Thyroid gland (tissue), 4 donors: ENCODE measurements around the gene C11orf52. TPM values are rescaled to one million over a fixed set of nuclear protein-coding genes. Genes with fewer than 3 reads are reported as not detected.

Source experiments
- DNase-seq, 2 donors: peaks; one replicate each; pipeline ENCODE4 v3.0.0-alpha.2; 2019
- H3K27ac ChIP-seq, 3 donors: fragments of 200-600 bp; sonication (generic); 1 replicate in 2 of 3; 2 replicates in 1 of 3; pipeline ENCODE4 v1.5.1; 2016 to 2019; ENCODE audit warnings: mild to moderate bottlenecking in 1 of 3, moderate library complexity in 1 of 3
- H3K27me3 ChIP-seq: fragments of 200-600 bp; sonication (generic); one replicate; pipeline ENCODE4 v1.5.1; 2019
- H3K36me3 ChIP-seq, 2 donors: fragments of 200-600 bp; sonication (generic); one replicate each; pipeline ENCODE4 v1.5.1; 2016 to 2019
- H3K4me1 ChIP-seq, 2 donors: fragments of 200-600 bp; sonication (generic); one replicate each; pipeline ENCODE4 v1.5.1; 2017 to 2019
- H3K4me3 ChIP-seq, 3 donors: fragments of 200-600 bp; sonication (generic); replicated peaks in 1 of 3; 1 replicate in 2 of 3; 2 replicates in 1 of 3; pipeline ENCODE4 v1.5.1; 2016; ENCODE audit warnings: mild to moderate bottlenecking in 1 of 3
- H3K9me3 ChIP-seq: fragments of 200-600 bp; sonication (generic); one replicate; pipeline ENCODE4 v1.5.1; 2017
- POLR2A ChIP-seq, 2 donors: fragments of 450-650 bp; IDR thresholded peaks; one replicate each; pipeline ENCODE4 v1.6.1; 2017; ENCODE audit warnings: antibody characterized with exemption in 2 of 2, mild to moderate bottlenecking in 2 of 2, moderate library complexity in 1 of 2
- WGBS, 2 donors: methylation state at CpG; one replicate each; pipeline ENCODE4 v1.1.5; 2017; 5-methylcytosine and 5-hydroxymethylcytosine counted together
- intact Hi-C: fragments of 100-400 bp; cut with DNase I; formaldehyde crosslinking; loops from one replicate; pipeline ENCODE4 v1.15.1; 2023
- total RNA-seq, 4 donors: library from RNA; depleted of rRNA; stranded (reverse); fragments of >200 nt; gene quantifications; one replicate each; pipeline ENCODE4 v1.2.3, GENCODE V29; 2016
- TF ChIP-seq, protein P1 (sequence below), 6 experiments: fragments of 200-600 bp in 3 of 6; fragments of 450-650 bp in 3 of 6; sonication (generic) in 3 of 6; IDR thresholded peaks; one replicate each; pipeline ENCODE4 v1.5.1; 2016 to 2019; ENCODE audit warnings: antibody characterized with exemption in 6 of 6, mild to moderate bottlenecking in 2 of 6, inconsistent platforms in 1 of 6, moderate library complexity in 1 of 6

Gene C11orf52
- total RNA-seq, 4 donors from 2014 or later: 21.7 to 33.4 (median 24.9) TPM

DNA sequence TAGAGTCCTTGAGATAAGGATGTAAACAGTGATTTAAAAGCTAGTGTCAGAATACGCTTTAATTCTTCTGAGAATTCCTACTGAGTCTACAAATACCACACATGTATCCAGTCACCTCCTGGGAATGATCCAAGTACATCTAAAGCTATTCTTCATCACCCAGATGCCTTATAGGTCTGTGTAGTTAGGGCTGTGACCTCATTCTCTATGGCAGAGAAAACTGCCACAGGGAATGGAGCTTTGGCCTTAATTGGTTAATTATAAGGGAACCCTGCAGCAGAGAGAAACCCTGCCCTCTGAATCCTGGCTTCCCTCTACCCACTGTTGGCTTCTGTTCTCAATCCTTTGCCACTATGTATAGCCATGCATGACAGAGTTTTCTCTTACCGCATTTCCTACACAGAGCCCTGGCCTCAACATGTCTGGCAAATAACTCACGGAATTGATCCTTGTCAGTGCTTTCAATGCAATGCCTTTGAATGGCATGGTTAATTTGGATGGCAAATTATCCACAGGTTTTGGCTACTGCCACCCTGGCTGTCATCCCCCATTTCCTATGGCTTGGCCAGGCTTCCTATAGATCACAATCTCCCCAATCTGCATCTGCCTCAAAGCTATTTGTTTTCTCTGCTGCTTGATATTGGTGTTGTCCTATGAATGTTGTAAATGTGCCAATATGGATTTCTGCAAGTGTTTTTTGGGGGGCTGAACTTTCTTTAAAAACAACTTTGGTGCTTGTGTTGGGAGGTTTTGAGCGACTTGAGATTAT is 21.3 kb downstream of the C11orf52 start:
- DNase-seq: no peak
- H3K27ac ChIP-seq: peak overlapping the region in 1 of 3 donors; percentile 91
- peaks cover 30 to 47% of the 10 kb centered on the region in 2 donors for H3K4me1 ChIP-seq
- intact Hi-C loops: loop anchor here (5.0 kb wide), 1 partner anchor 37 kb away; no protein-coding TSS in a partner anchor
- no peaks in the 10 kb centered on the region for H3K36me3 ChIP-seq
- no peak overlapping the region for H3K4me3 ChIP-seq
- TF ChIP-seq POLR2A (IDR thresholded peaks at IDR 0.05): no peak
- TF ChIP-seq, protein P1, sequence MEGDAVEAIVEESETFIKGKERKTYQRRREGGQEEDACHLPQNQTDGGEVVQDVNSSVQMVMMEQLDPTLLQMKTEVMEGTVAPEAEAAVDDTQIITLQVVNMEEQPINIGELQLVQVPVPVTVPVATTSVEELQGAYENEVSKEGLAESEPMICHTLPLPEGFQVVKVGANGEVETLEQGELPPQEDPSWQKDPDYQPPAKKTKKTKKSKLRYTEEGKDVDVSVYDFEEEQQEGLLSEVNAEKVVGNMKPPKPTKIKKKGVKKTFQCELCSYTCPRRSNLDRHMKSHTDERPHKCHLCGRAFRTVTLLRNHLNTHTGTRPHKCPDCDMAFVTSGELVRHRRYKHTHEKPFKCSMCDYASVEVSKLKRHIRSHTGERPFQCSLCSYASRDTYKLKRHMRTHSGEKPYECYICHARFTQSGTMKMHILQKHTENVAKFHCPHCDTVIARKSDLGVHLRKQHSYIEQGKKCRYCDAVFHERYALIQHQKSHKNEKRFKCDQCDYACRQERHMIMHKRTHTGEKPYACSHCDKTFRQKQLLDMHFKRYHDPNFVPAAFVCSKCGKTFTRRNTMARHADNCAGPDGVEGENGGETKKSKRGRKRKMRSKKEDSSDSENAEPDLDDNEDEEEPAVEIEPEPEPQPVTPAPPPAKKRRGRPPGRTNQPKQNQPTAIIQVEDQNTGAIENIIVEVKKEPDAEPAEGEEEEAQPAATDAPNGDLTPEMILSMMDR (IDR thresholded peaks at IDR 0.05): no peak
- H3K9me3 ChIP-seq: no peaks in the 10 kb centered on the region
- H3K27me3 ChIP-seq: no peaks in the 10 kb centered on the region
- WGBS, 2 donors: 81 to 85% methylated on average over 4 of the region's 4 CpGs

DNA sequence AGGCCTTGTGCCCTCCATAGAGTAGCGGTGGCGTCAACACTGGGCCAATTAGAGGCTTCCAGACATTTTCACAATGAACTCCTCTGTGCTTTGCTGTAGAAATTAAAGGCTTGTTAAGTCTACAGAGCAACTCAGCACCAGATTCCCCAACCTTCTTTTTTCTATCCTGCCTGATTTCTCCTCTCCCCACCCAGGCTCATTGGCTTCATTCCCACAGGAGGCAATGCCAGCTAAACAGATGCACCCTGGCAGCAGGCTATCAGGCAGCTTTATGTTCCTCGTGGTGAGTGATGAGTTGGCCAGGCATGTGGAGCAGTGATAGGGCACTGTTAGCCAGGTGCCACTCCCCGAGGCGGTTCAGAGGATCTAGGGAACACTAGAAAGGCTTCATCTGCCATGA is 23.2 kb downstream of the C11orf52 start:
- Histone ChIP-seq H3K27ac (peak overlapping the region in 1 of 3 donors; percentile 29), H3K27me3 (no peaks in the 10 kb centered on the region), H3K9me3 (no peaks in the 10 kb centered on the region), H3K4me1 (peaks cover 23 to 50% of the 10 kb centered on the region in 2 donors), H3K4me3 (no peak overlapping the region), H3K36me3 (no peaks in the 10 kb centered on the region)
- no peak for DNase-seq
- 84 to 93% methylated on average over 5 of the region's 5 CpGs for WGBS, 2 donors
- intact Hi-C loops: no loop called here
- no peak for TF ChIP-seq POLR2A (IDR thresholded peaks at IDR 0.05)
- TF ChIP-seq, protein P1 (IDR thresholded peaks at IDR 0.05): no peak

DNA sequence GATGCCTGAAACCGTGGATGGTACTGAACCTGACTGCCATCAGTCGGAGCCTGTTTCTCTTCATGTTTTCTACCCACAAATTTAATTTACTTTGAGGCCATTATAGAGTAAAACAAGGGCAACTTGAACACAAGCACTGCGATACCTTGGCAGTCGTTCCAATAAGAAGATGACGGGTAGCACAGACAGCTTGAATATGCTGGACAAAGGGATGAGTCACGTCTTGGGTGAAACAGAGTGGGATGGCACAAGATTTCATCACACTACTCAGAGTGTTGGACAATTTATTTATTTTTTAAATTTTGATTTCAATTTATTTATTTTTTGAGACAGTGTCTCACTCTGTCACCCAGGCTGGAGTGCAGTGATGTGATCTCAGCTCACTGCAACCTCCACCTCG is 24.1 kb downstream of the C11orf52 start:
- Histone ChIP-seq H3K4me3 (no peak overlapping the region), H3K36me3 (no peaks in the 10 kb centered on the region), H3K27ac (no peak overlapping the region), H3K4me1 (peaks cover 23 to 50% of the 10 kb centered on the region in 2 donors), H3K27me3 (no peaks in the 10 kb centered on the region), H3K9me3 (no peaks in the 10 kb centered on the region)
- WGBS, 2 donors: 88 to 95% methylated on average over 7 of the region's 7 CpGs
- TF ChIP-seq POLR2A (IDR thresholded peaks at IDR 0.05): no peak
- TF ChIP-seq, protein P1 (IDR thresholded peaks at IDR 0.05): no peak
- intact Hi-C loops: no loop called here
- DNase-seq: no peak

DNA sequence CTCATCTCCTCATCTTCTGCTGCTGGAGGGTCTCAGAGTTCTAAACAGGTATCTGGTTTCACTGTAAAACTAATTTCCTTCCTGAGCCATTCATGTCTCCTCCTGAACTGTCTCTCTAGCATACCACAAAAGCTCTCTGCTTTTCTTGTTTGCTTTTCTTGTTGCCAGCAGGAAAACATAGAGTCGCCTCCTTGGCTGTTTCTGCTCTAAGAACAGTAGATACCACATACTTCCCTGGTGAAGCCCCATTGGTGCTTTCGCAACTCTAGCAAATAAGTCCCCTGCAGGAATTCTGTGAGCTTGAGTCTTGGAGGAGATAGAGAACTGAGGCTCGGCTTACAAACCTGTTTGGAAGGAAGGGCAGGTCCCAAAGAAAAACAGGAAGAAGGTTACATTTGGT is 25.4 kb downstream of the C11orf52 start:
- 46 to 52% methylated on average over 3 of the region's 3 CpGs for WGBS, 2 donors
- Histone ChIP-seq H3K4me3 (no peak overlapping the region), H3K27me3 (no peaks in the 10 kb centered on the region), H3K4me1 (peaks cover 23 to 37% of the 10 kb centered on the region in 2 donors), H3K27ac (peak overlapping the region; percentile 48 to 91 (median 80)), H3K36me3 (no peaks in the 10 kb centered on the region), H3K9me3 (no peaks in the 10 kb centered on the region)
- intact Hi-C loops: no loop called here
- no peak for DNase-seq
- TF ChIP-seq, protein P1 (IDR thresholded peaks at IDR 0.05): no peak
- TF ChIP-seq POLR2A (IDR thresholded peaks at IDR 0.05): no peak

DNA sequence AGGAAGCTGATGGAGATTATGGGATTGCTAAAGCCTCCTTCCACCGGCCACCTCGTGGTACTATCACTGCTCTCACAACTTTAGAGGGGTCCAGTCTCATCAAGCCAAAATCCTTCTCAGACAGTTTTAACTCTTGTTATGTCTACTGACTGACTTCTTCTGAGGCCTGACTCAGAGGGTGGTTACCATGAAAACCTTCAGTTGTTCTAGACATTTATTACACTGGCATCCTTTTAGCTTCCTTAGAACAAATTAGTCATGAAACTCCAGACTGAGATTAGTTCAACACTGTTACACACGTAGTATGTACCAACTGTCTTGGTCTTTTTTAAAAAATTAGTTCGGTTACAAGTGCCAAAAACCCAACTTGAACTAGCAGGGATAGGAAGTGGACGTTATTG is 25.9 kb downstream of the C11orf52 start:
- H3K27me3 ChIP-seq: no peaks in the 10 kb centered on the region
- intact Hi-C loops: no loop called here

More for the DNA sequence above, 25.9 kb downstream of the C11orf52 start:
- TF ChIP-seq, protein P1 (IDR thresholded peaks at IDR 0.05): no peak
- TF ChIP-seq POLR2A (IDR thresholded peaks at IDR 0.05): no peak
- WGBS, 2 donors: 54 to 72% methylated on average over 5 of the region's 5 CpGs
- no peak for DNase-seq
- Histone ChIP-seq H3K4me1 (peaks cover 23 to 37% of the 10 kb centered on the region in 2 donors), H3K27ac (peak overlapping the region; percentile 48 to 91 (median 80)), H3K4me3 (no peak overlapping the region), H3K9me3 (no peaks in the 10 kb centered on the region), H3K36me3 (no peaks in the 10 kb centered on the region)
